ENCODE measurements around the gene TTC28. TPM values are rescaled to one million over a fixed set of nuclear protein-coding genes. Genes with fewer than 3 reads are reported as not detected.

Gene TTC28
- total RNA-seq, 1 donor from 2014 or later = 24.5 TPM

- DNase-seq (ENCODE audit: low spot score in 2 of 2) = no peak
- TF ChIP-seq CTCF (IDR thresholded peaks at IDR 0.05) = no peak
- intact Hi-C loops (cut with DNase I) = no loop called here
Observed at GRCh38 chr22:28129319-28129962, 550.2 kb downstream of the TTC28 start.

GRCh38 chr22:28128827-28129226 lies 550.8 kb downstream of the TTC28 start:
- Histone ChIP-seq H3K27ac (no peak overlapping the region), H3K27me3 (no peaks in the 10 kb centered on the region), H3K4me1 (no peaks in the 10 kb centered on the region), H3K36me3 (no peaks in the 10 kb centered on the region), H3K4me3 (no peak overlapping the region), H3K9me3 (no peaks in the 10 kb centered on the region)
- intact Hi-C loops (cut with DNase I) = no loop called here
- DNase-seq (ENCODE audit: low spot score in 2 of 2) = no peak
- TF ChIP-seq CTCF (IDR thresholded peaks at IDR 0.05) = no peak

More at GRCh38 chr22:28129319-28129962, 550.2 kb downstream of the TTC28 start:
- Histone ChIP-seq H3K27me3 (no peaks in the 10 kb centered on the region), H3K4me1 (no peaks in the 10 kb centered on the region), H3K4me3 (no peak overlapping the region), H3K9me3 (no peaks in the 10 kb centered on the region), H3K27ac (no peak overlapping the region), H3K36me3 (no peaks in the 10 kb centered on the region)

GRCh38 chr22:28125799-28126198 lies 553.8 kb downstream of the TTC28 start:
- Histone ChIP-seq H3K27me3 (no peaks in the 10 kb centered on the region), H3K4me3 (no peak overlapping the region), H3K36me3 (no peaks in the 10 kb centered on the region), H3K27ac (no peak overlapping the region), H3K4me1 (peaks cover 0 to 5% of the 10 kb centered on the region in 2 donors), H3K9me3 (no peaks in the 10 kb centered on the region)
- no peak for DNase-seq (ENCODE audit: low spot score in 2 of 2)
- TF ChIP-seq CTCF (IDR thresholded peaks at IDR 0.05) = no peak
- intact Hi-C loops (cut with DNase I) = no loop called here

GRCh38 chr22:28123989-28124766 lies 555.5 kb downstream of the TTC28 start:
- DNase-seq (ENCODE audit: low spot score in 2 of 2) = no peak
- no peaks in the 10 kb centered on the region for H3K36me3 ChIP-seq
- no peak overlapping the region for H3K27ac ChIP-seq
- no peak overlapping the region for H3K4me3 ChIP-seq
- peaks cover 0 to 6% of the 10 kb centered on the region in 2 donors for H3K4me1 ChIP-seq
- H3K9me3 ChIP-seq = no peaks in the 10 kb centered on the region
- no peaks in the 10 kb centered on the region for H3K27me3 ChIP-seq
- intact Hi-C loops (cut with DNase I) = no loop called here
- TF ChIP-seq CTCF (IDR thresholded peaks at IDR 0.05) = no peak

- Histone ChIP-seq H3K36me3 (no peaks in the 10 kb centered on the region), H3K4me3 (peak overlapping the region in 1 of 2 donors; percentile 4), H3K27ac (no peak overlapping the region), H3K9me3 (no peaks in the 10 kb centered on the region), H3K27me3 (no peaks in the 10 kb centered on the region), H3K4me1 (peaks cover 0 to 19% of the 10 kb centered on the region in 2 donors)
- DNase-seq (ENCODE audit: low spot score in 2 of 2) = no peak
- intact Hi-C loops (cut with DNase I) = no loop called here
- no peak for TF ChIP-seq CTCF (IDR thresholded peaks at IDR 0.05)
Observed at GRCh38 chr22:28120691-28121592, 558.7 kb downstream of the TTC28 start.
